CD1c-positive myeloid dendritic cell (primary cell): ENCODE results near the gene LRMDA.
"Not testable (repeated sequence)": the region's sequence is repeated elsewhere in the genome, so short reads cannot be mapped to it uniquely, and the experiment has no call there.

Experiments
- DNase-seq: peaks from one replicate; pipeline ENCODE4 v3.0.0-alpha.2; 2016; ENCODE audit errors: extremely low spot score

LRMDA gene

GRCh38 chr10:76043261-76043660, 611.8 kb downstream of the LRMDA start:
- DNase-seq, result no peak

DNA sequence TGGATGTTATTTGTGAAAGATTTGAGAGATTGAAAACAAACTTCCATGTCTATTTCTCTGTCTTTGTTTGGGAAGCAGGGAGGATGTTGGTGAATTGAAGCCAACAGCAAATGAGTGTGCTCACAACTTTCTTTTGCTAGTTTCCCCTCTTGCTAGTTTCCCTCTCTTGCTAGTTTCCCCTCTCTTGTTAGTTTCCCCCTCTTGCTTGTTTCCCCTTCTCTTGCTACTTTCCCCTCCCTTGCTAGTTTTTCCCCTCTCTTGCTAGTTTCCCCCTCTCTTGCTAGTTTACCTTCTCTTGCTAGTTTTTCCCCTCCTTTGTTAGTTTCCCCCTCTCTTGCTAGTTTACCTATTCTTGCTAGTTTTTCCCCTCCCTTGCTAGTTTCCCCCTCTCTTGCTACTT, 613.3 kb downstream of the LRMDA start:
- no peak for DNase-seq

GRCh38 chr10:76045174-76045573, 613.8 kb downstream of the LRMDA start:
- DNase-seq, result no peak

- DNase-seq, result no peak
These were observed 616.1 kb downstream of the LRMDA start for GRCh38 chr10:76047521-76047920.

DNA sequence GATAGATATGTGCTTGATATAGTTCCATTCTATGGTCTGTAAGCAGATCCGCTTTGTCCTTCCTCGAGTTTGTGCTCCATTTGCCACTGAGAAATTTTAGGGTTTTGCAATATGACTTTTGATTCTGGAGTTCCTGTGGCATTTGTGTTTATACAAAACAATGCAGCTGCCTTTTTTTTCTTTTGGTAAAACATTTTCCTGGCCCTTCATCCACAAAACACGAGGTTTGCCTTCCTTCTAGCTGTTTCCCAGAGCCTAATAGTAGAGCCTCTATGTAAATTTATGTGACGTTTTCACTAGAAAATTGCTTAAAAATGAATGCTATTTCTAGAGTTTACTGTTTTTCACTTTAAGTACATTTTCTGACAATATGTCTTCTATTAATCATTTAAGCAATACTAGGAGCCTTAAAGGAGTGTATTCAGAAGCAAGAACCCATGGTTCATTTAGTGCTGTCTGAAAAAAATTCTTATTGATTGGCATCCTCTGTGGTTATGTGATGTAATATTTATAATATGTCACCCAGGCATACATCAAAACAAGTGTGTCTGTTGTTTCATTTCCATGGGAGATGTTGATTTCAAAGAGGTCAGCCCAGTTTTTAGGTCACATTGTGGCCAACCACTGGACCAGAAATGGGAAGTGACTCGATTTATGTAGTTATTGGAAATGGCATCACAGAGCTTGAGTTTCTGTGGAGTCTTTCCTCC, 618.3 kb downstream of the LRMDA start:
- DNase-seq, result peak; percentile 43

- DNase-seq, result no peak
These were observed 618.8 kb downstream of the LRMDA start for GRCh38 chr10:76050291-76050625.

- no peak for DNase-seq
These were observed 619.8 kb downstream of the LRMDA start for GRCh38 chr10:76051007-76051936.

- DNase-seq, result no peak
These were observed 621.5 kb downstream of the LRMDA start for GRCh38 chr10:76052682-76053503.

DNA sequence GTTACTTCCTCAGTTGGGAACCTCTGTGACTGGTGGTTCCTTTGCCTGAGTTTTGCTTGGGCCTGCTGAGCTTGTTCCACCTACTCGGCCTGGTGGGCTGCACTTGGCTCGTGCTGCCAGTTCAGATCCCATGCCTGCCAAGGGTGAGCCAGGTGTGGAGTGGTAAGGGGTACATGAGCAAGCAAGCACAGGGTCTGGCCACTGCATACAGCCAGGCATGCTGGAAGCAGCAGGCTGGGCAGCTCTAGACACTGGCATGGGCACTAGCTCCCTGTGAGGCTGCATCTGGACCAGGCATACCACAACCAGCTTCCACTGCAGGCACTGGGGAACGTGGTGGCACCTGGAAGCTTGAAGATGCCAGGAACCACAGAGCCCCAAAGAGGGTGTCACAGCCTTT, 624.0 kb downstream of the LRMDA start:
- DNase-seq, result no peak

DNA sequence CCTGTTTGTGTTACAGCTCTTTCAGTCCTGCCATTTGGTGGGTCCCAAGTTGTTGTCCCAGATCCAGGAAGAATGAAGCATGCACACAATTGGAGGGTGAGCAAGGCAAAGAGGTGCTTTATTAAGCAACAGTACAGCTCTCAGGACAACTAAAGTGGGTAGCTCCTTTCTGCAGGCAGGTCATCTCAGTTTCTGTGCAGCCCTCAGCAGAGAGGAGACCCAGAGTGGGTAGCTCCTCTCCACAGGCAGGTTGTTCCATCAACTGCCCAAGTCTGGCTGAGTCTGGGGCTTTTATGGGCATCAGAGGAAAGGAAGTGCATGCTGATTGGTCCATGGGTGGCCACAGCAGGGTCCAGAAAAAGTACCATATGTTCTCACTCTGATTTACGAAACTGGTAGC, 624.5 kb downstream of the LRMDA start:
- no peak for DNase-seq

- DNase-seq, result not testable (repeated sequence)
These were observed 629.6 kb downstream of the LRMDA start for GRCh38 chr10:76060993-76061392.

DNA sequence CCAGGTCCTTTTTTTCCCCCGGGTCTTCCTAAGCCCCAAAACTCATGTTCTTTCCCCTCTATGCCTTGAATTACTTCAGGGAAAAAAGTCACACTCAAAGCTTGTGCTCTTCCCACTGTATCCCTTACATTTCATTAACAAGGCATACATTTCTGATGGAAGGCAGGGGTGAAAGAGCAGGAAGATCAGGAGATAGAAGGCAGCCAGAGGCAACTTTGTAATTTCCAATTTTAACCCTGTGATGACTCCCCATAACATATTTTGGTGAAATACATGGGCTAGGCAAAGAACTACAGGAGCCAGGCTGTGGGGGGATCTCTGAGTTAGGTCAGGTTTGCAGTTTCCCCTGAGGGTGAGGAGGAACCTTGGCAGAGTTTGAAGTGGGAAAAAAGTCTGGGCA, 635.0 kb downstream of the LRMDA start:
- no peak for DNase-seq

DNA sequence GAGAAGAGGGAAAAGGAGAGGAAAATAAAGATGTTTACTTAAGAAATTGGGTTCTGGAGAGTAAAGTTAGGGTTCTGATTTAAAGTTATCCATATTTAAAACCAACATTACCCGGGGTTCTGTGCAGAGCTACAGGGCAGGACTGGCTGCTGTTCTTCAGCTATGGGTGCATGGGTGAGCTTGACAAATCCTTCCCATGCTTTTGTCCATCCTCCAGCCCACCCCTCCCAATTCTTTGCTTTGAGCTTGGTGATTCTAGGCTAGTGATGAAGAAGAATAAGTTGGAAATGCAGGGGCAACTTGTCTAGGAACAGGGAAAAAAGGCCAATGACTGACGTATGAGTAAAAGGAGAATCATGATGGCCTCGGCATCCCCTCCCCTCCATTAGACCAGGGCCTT, 636.0 kb downstream of the LRMDA start:
- no peak for DNase-seq

DNA sequence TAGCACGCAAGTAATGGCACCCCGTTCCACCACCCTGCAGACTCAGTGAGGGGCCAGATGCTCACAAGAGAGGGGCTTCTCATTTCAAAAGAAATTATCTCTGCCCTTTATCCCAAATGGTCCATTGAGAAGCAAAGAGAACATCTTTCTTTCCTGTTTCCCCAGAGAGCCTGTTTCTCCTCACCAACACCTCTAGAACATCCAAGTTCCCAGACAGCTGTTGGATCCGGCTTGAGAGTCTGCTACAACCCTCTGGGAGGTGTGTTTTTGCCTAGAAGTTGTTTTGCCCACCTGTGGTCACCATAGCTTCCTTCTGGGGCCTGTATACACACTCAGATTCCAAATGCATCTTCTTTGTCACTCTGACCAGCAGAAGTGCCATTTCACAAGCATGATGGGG, 637.4 kb downstream of the LRMDA start:
- DNase-seq, result no peak

DNA sequence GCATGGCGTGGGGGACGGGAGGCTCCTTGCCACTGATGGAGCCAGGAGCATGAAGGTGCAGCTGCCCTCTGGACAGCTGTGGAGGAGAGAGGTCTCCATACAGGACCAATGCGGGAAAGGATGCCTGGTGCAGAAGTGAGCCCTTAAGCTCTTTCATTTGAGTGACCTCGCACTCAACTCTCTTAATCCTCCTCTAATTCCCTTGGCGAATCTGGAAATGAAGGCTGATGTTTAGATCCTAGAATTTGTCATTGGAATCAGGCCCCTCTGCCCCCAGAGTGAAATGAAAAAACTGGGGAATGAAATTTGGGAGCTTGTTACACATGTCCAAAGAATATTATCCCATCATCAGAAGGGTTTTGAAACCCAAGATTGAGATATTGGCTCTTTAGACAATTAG, 639.5 kb downstream of the LRMDA start:
- no peak for DNase-seq

DNA sequence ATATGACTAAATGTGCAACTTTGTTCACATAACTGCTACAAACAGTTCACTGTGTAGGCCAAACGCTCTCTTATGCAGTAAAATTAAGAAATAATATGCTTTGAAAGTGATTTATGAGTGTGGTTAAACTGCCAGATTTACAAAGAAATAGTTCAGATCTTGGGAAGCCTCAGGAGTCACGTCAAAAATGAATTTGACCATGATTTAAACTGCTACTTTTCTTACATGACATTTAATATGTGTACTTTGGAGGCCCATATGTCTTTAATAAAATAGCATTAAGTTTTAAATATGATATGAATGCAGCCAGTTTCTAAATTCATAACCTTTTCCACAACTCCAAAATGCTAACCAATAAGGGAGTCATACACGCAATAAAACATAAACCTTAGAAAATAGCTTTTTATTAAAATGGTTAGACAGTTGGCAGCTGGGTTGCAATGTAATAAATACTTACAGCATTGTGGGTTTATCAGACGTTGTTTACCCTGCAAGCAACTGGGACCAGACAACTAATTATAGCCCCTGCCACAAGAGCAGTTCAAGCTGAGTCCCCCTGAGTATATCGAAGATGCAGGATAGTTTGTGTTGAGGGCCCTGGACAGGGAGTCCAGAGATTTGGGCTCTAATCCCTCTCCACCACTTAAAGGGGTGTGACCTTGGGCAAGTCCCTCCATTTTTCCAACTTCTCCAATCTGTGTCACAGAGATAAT, 640.4 kb downstream of the LRMDA start:
- no peak for DNase-seq

GRCh38 chr10:76072384-76072783, 641.0 kb downstream of the LRMDA start:
- no peak for DNase-seq

DNA sequence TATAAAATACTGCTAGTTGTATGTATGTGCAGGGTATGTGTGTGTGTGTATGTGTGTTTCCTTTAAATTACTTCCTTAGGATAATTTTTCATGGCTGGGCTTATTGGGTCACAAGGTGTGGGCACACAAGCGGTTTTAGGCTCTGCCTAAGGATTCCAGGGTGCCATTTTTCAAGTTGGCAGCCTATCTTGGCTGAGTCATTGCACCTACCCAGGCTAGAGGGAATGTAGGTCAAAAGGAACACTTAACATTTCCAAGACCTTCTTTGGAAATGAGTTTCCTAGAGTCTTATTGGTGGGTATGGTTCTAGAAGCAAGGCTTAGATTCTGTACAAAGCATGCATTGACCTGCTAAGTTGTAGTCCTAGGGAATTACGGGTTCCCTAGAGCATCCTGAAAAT, 642.1 kb downstream of the LRMDA start:
- DNase-seq, result no peak

DNA sequence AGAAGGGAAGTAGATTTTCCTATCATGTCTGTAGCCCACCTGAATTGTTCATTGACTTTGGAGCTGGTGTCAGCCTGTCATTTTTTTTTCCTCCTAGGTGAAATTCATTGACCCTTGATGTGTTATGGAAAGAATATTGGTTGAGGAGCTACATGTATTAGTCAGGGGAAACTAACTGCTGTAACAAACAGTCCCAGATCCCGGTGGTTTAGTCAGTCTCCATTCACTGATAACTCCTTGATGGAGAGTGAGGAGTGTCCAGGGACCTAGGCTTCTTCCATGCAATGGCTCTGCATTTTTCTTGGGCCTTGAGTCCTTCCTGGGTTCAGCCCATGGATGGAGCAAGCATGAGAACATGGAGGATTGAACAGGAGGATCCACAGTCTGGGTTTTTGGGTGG, 643.2 kb downstream of the LRMDA start:
- DNase-seq, result no peak

GRCh38 chr10:76080451-76080850, 649.0 kb downstream of the LRMDA start:
- DNase-seq, result no peak

DNA sequence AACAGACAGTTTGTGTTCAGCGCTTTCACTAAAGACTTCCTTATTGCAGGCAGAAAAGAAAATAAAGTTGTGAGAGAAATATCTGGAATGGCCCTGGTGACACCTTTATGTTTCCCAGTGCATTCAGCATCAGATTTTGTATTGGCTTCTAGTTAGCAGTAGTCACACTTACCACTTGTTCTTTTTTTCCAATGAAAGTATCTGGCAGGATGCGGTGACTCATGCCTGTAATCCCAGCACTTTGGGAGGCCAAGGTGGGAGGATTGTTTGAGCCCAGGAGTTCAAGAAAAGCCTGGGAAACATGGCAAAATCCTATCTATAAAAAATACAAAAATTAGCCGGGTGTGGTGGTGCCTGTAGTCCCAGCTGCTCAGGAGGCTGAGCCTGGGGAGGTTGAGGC, 649.6 kb downstream of the LRMDA start:
- no peak for DNase-seq

DNA sequence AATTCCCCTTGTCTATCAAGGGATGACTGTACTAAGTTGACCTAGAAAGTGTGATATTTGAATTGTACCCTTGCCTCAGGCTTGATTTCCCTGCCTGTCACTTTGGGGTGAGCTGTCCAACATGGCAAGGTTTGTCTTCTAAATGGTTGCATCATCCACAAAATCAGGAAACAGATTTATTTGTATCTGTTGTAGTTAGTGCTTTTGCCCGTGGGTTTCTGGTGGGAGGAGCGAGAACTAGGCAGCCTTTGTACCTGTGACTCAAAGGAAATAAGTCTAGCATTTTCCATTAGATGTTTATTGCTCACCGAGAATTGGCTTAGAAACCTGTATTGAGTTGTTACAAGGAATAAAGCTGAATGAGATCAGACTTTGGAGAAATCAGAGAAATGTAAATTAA, 650.8 kb downstream of the LRMDA start:
- DNase-seq, result no peak
